ENCODE results near the gene ANAPC7.

DNA sequence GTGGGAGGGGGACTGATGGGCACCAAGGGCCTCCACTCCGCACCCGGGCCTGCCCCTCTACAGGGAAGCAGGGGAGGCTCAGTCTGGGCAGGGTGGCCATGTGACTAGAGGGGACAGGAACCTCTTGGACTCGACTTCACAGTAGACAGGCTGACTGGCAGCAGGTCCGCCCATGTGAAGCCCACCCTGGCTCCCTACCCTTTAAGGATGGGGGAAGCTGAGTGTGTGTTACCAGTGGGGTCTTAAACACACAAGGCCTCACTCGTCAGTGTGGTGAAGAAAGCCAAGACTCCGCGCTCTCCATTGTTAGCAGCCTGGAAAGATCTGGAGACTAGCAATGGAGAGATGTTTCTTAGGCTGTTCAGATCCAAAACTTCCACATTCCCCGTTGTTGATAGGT, 52.4 kb downstream of the ANAPC7 start:
- TF ChIP-seq, protein P1, sequence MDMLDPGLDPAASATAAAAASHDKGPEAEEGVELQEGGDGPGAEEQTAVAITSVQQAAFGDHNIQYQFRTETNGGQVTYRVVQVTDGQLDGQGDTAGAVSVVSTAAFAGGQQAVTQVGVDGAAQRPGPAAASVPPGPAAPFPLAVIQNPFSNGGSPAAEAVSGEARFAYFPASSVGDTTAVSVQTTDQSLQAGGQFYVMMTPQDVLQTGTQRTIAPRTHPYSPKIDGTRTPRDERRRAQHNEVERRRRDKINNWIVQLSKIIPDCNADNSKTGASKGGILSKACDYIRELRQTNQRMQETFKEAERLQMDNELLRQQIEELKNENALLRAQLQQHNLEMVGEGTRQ (CRISPR knock-in tag; IDR thresholded peaks at IDR 0.05), result no peak
- no peak for TF ChIP-seq ZNF75A (CRISPR knock-in tag; IDR thresholded peaks at IDR 0.05)
- no peak for TF ChIP-seq ZNF224 (CRISPR knock-in tag; IDR thresholded peaks at IDR 0.05)
- TF ChIP-seq POLR2G (IDR thresholded peaks at IDR 0.05; ENCODE audit: low read depth, low read length), result no peak; the same call in 1 of the 2 replicates
- TF ChIP-seq XRCC5 (IDR thresholded peaks at IDR 0.05; ENCODE audit: low read depth, low read length), result no peak
- no peak for TF ChIP-seq NFE2L1 (tag; IDR thresholded peaks at IDR 0.05; ENCODE audit: borderline replicate concordance, low read depth)
- TF ChIP-seq RBM25 (IDR thresholded peaks at IDR 0.05; ENCODE audit: low read depth, low read length, severe bottlenecking), result no peak
- no peak for TF ChIP-seq CBFA2T3 (IDR thresholded peaks at IDR 0.05)
- TF ChIP-seq SUPT5H (IDR thresholded peaks at IDR 0.05), result no peak
- TF ChIP-seq HNRNPUL1 (IDR thresholded peaks at IDR 0.05; ENCODE audit: low read length), result no peak
- no peak for TF ChIP-seq GABPA (tag; conservative IDR thresholded peaks at IDR 0.05; ENCODE audit: low read depth)
- TF ChIP-seq, protein P2, sequence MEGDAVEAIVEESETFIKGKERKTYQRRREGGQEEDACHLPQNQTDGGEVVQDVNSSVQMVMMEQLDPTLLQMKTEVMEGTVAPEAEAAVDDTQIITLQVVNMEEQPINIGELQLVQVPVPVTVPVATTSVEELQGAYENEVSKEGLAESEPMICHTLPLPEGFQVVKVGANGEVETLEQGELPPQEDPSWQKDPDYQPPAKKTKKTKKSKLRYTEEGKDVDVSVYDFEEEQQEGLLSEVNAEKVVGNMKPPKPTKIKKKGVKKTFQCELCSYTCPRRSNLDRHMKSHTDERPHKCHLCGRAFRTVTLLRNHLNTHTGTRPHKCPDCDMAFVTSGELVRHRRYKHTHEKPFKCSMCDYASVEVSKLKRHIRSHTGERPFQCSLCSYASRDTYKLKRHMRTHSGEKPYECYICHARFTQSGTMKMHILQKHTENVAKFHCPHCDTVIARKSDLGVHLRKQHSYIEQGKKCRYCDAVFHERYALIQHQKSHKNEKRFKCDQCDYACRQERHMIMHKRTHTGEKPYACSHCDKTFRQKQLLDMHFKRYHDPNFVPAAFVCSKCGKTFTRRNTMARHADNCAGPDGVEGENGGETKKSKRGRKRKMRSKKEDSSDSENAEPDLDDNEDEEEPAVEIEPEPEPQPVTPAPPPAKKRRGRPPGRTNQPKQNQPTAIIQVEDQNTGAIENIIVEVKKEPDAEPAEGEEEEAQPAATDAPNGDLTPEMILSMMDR (IDR thresholded peaks at IDR 0.05 in 2 of 3, conservative IDR thresholded peaks at IDR 0.05 in 1 of 3; ENCODE audit: insufficient read depth in 2 of 3, low read depth in 1 of 3, low read length in 3 of 3), result no peak
- no peak for TF ChIP-seq CHCHD3 (CRISPR knock-in tag; IDR thresholded peaks at IDR 0.05)
- TF ChIP-seq, protein P3, sequence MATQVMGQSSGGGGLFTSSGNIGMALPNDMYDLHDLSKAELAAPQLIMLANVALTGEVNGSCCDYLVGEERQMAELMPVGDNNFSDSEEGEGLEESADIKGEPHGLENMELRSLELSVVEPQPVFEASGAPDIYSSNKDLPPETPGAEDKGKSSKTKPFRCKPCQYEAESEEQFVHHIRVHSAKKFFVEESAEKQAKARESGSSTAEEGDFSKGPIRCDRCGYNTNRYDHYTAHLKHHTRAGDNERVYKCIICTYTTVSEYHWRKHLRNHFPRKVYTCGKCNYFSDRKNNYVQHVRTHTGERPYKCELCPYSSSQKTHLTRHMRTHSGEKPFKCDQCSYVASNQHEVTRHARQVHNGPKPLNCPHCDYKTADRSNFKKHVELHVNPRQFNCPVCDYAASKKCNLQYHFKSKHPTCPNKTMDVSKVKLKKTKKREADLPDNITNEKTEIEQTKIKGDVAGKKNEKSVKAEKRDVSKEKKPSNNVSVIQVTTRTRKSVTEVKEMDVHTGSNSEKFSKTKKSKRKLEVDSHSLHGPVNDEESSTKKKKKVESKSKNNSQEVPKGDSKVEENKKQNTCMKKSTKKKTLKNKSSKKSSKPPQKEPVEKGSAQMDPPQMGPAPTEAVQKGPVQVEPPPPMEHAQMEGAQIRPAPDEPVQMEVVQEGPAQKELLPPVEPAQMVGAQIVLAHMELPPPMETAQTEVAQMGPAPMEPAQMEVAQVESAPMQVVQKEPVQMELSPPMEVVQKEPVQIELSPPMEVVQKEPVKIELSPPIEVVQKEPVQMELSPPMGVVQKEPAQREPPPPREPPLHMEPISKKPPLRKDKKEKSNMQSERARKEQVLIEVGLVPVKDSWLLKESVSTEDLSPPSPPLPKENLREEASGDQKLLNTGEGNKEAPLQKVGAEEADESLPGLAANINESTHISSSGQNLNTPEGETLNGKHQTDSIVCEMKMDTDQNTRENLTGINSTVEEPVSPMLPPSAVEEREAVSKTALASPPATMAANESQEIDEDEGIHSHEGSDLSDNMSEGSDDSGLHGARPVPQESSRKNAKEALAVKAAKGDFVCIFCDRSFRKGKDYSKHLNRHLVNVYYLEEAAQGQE (IDR thresholded peaks at IDR 0.05; ENCODE audit: borderline replicate concordance), result no peak
- TF ChIP-seq, protein P3 (CRISPR knock-in tag; IDR thresholded peaks at IDR 0.05; ENCODE audit: low read depth), result no peak
